PFSK-1 (cell line): ENCODE results near the gene FDXR.

Experiments used
- POLR2AphosphoS5 ChIP-seq: IDR thresholded peaks from 2 replicates; pipeline ENCODE4 v1.6.1; 2012; ENCODE audit warnings: low read depth, mild to moderate bottlenecking, control low read depth, low read length, moderate library complexity
- TAF1 ChIP-seq: IDR thresholded peaks from 2 replicates; pipeline ENCODE4 v1.6.1; 2012; ENCODE audit warnings: low read length, control low read depth, borderline replicate concordance; ENCODE audit not compliant: insufficient read depth

DNA sequence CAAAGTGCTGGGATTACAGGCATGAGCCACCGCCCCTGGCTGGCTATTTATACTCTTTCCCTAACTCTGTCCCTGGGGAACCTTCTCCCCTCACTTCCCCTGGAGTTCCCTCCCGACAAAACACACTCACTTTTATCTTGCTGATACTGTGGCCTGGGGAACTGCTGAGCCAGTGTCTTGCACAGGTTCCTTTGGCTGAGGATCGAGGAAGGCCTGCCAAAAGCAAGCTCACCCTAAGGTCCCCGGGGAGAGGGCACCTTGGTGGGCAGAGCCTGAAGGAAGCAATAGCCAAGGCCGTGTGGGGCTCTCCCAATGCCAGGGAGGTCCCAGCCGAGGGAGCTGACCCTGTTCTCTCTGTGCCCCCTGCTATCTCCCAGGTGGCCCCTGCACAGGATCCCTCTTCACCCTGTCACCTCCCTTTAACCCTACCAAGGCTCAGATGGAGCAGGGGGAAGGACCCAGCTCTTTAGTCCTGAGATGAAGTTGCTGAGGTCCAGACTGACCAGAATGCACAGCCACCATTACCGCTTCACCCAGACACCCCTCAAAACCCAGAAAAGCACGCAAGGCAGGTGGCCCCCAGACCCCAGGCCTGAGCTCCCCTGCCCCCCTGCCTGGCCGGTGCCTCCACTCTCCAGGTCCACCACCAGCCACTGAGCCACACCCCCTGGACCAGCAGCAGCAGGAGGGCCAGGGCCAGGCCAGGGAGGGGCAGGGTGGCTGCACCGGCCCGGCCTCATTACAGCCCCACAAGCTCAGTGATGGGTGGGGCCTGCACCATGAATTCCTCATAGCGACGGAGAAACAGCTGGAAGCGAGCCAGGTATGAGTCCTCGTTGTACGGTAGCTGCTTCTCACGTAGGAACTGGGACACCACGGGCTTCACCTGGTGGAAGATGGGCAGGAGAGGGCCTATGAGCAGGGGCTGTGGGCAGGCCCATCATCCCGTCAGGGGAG, 5.1 kb upstream of the FDXR start:
- TF ChIP-seq TAF1 (no peak), POLR2AphosphoS5 (no peak)
